ENCODE measurements around the gene CACNA1C. TPM values are rescaled to one million over a fixed set of nuclear protein-coding genes. Genes with fewer than 3 reads are reported as not detected.

The CACNA1C gene
- total RNA-seq, 2 donors from 2014 or later = 70.0 to 127 TPM

DNA sequence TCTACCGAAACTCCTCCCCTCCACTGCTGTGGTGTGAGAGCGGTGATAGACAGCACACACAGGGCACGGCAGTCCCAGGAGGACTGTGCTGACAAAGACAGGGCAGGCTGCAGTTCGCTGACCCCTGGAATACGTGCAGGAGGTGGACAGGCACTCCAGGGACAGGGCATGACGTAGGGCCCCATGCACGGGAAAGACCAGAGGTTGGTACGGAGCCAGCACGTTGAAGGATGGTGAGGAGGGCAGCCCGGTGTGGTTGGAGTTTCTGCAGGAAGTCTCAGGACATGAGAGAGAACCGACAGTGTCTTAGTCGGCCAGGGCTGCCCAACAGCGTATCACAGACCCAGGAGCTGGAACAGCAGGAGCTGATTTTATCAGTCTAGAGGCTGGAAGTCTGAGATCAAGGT, 487.8 kb downstream of the CACNA1C start:
- Histone ChIP-seq H3K36me3 (peaks cover 5% of the 10 kb centered on the region), H3K27ac (no peak overlapping the region), H3K4me3 (no peak overlapping the region), H3K4me1 (ENCODE audit: control insufficient read depth in 1 of 2, low read depth in 2 of 2) (no peaks in the 10 kb centered on the region), H3K9me3 (no peaks in the 10 kb centered on the region), H3K27me3 (replicated peaks; ENCODE audit: insufficient read depth) (no peaks in the 10 kb centered on the region)
- ATAC-seq (ENCODE audit: insufficient number of reproducible peaks, low FRiP score, low read depth) (no peak), DNase-seq (ENCODE audit: low spot score) (no peak)
- TF ChIP-seq, protein P1, sequence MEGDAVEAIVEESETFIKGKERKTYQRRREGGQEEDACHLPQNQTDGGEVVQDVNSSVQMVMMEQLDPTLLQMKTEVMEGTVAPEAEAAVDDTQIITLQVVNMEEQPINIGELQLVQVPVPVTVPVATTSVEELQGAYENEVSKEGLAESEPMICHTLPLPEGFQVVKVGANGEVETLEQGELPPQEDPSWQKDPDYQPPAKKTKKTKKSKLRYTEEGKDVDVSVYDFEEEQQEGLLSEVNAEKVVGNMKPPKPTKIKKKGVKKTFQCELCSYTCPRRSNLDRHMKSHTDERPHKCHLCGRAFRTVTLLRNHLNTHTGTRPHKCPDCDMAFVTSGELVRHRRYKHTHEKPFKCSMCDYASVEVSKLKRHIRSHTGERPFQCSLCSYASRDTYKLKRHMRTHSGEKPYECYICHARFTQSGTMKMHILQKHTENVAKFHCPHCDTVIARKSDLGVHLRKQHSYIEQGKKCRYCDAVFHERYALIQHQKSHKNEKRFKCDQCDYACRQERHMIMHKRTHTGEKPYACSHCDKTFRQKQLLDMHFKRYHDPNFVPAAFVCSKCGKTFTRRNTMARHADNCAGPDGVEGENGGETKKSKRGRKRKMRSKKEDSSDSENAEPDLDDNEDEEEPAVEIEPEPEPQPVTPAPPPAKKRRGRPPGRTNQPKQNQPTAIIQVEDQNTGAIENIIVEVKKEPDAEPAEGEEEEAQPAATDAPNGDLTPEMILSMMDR (IDR thresholded peaks at IDR 0.05) = no peak

DNA sequence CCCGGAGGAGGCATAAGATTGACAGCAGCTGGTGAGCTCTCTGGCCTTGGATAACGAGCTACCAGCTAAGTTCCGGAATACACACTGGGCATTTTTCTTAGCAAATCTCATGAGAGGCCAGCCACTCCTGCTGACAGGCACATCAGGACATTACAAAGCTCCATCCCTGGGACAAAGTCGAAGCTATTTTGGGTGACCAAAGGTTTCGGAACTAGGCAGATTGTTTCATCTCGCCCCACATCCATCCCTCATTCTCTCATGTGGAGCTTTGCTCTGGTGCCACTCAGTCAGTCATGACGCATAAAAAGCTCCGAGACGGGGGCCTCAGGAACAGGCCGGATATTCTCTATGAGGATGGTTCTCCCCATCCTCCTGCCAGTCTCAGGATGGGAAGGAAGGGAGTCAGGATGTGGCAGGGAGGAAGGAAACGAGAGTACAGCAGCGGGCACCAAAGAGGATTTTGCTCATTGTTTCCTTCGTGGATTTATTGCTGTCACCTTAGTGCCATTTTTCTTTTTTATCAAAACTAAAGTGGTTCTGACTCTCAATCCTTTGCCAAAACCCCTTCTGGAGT, 488.9 kb downstream of the CACNA1C start:
- H3K36me3 ChIP-seq = peaks cover 5% of the 10 kb centered on the region
- no peak for DNase-seq (ENCODE audit: low spot score)

DNA sequence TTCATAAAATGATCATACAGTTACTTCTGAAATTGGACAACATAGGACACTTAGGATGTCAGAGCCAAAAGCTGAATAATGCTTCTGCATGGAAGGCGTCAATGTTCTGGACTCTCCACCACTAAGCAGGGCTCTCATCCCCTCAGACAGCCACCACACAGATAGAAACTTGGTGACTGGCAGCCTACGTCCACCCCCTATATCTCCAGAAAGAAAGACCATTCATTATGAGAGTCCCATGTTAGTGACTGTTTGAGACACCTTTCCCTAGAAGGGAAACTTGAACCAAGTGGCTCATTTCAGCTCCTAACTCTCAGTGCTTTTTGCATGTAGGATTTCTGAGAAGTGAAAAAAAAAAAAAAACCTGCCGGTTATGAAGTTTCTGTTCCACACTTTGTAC, 491.0 kb downstream of the CACNA1C start:
- peak; percentile 52 for ATAC-seq (ENCODE audit: insufficient number of reproducible peaks, low FRiP score, low read depth)
- H3K36me3 ChIP-seq = peaks cover 5% of the 10 kb centered on the region
- TF ChIP-seq, protein P1 (IDR thresholded peaks at IDR 0.05) = no peak

More for the DNA sequence above, 488.9 kb downstream of the CACNA1C start:
- Histone ChIP-seq H3K9me3 (no peaks in the 10 kb centered on the region), H3K4me3 (no peak overlapping the region), H3K27me3 (replicated peaks; ENCODE audit: insufficient read depth) (no peaks in the 10 kb centered on the region), H3K27ac (no peak overlapping the region), H3K4me1 (ENCODE audit: control insufficient read depth in 1 of 2, low read depth in 2 of 2) (no peaks in the 10 kb centered on the region)
- ATAC-seq (ENCODE audit: insufficient number of reproducible peaks, low FRiP score, low read depth) = no peak
- TF ChIP-seq, protein P1 (IDR thresholded peaks at IDR 0.05) = no peak

DNA sequence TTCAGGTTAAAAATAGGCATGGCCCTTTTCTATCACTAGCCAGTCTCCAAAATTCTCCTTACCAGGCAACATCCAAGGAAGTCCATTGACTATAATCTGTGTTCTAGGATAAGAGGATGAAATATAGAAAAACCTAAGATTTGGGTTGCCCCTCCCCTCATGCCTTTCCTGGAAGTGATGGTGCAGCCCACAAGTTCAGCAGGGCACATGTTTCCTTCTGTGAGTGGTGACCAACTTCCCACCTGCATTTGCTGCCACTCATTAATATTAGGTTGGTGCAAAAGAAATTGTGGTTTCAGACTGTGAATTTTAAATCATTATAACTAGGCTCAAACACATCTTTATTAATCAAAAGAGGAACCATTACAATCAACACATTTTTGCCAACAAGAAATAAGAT, 491.4 kb downstream of the CACNA1C start:
- TF ChIP-seq, protein P1 (IDR thresholded peaks at IDR 0.05) = no peak
- Histone ChIP-seq H3K27me3 (replicated peaks; ENCODE audit: insufficient read depth) (no peaks in the 10 kb centered on the region), H3K36me3 (peaks cover 7% of the 10 kb centered on the region), H3K27ac (no peak overlapping the region), H3K4me1 (ENCODE audit: control insufficient read depth in 1 of 2, low read depth in 2 of 2) (no peaks in the 10 kb centered on the region), H3K4me3 (no peak overlapping the region), H3K9me3 (no peaks in the 10 kb centered on the region)
- DNase-seq (ENCODE audit: low spot score) (no peak), ATAC-seq (ENCODE audit: insufficient number of reproducible peaks, low FRiP score, low read depth) (no peak)

More for the DNA sequence above, 491.0 kb downstream of the CACNA1C start:
- H3K27ac ChIP-seq = no peak overlapping the region
- no peak for DNase-seq (ENCODE audit: low spot score)
- no peaks in the 10 kb centered on the region for H3K9me3 ChIP-seq
- no peaks in the 10 kb centered on the region for H3K4me1 ChIP-seq (ENCODE audit: control insufficient read depth in 1 of 2, low read depth in 2 of 2)
- no peaks in the 10 kb centered on the region for H3K27me3 ChIP-seq (replicated peaks; ENCODE audit: insufficient read depth)
- no peak overlapping the region for H3K4me3 ChIP-seq

DNA sequence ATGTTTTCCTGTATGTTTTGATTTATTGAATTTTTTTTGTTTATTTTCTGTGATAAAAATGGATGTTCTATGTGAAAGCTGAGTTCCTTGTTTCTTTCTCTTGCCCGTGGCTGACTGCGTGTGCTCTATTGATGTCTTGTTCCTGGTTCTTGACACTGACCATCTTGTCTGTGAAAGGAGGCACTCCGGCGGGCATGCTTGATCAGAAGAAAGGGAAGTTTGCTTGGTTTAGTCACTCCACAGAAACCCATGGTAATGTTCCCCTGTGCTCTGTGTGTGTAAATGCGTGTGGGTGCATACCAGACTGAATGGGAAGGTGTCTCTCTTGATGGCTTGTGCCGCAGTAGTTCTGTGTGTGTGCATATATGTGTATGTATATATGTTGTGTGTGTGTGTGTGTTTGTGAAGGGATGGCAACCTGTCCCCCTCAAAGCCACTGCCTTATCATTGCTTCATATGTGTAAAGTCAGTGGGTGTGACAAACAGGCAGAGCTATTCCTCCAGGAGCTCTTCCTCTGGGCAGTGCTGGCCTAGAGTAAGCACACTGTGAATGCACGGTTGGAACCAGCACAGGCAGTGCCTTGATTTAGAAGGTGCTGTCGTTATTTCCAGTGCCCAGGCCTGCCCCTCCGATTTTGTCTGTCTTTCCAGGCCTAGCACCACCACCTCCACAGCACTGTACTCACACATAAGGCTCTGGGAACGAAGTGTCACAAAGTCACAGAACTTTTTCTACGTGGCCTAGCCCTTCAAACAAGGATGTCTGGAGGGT, 494.7 kb downstream of the CACNA1C start:
- DNase-seq (ENCODE audit: low spot score) = no peak
- ATAC-seq (ENCODE audit: insufficient number of reproducible peaks, low FRiP score, low read depth) = no peak
- H3K4me1 ChIP-seq (ENCODE audit: control insufficient read depth in 1 of 2, low read depth in 2 of 2) = no peaks in the 10 kb centered on the region
- TF ChIP-seq, protein P1 (IDR thresholded peaks at IDR 0.05) = no peak
- H3K4me3 ChIP-seq = no peak overlapping the region
- no peaks in the 10 kb centered on the region for H3K9me3 ChIP-seq
- no peaks in the 10 kb centered on the region for H3K27me3 ChIP-seq (replicated peaks; ENCODE audit: insufficient read depth)
- peaks cover 8% of the 10 kb centered on the region for H3K36me3 ChIP-seq
- no peak overlapping the region for H3K27ac ChIP-seq

Data from thoracic aorta (tissue), 2 donors.